ENCODE results near the gene ATP1A3.

ATP1A3 gene

GRCh38 chr19:42006569-42006968, 12.5 kb upstream of the ATP1A3 start:
- H3K4me3 ChIP-seq (ENCODE audit: low read depth, low read length) = no peak overlapping the region
- no peak for TF ChIP-seq CTCF (IDR thresholded peaks at IDR 0.05; ENCODE audit: low read depth, low read length)

GRCh38 chr19:42005504-42005903, 11.5 kb upstream of the ATP1A3 start:
- H3K4me3 ChIP-seq (ENCODE audit: low read depth, low read length) = no peak overlapping the region
- no peak for TF ChIP-seq CTCF (IDR thresholded peaks at IDR 0.05; ENCODE audit: low read depth, low read length)

GRCh38 chr19:42003506-42004294, 9.7 kb upstream of the ATP1A3 start:
- TF ChIP-seq CTCF (IDR thresholded peaks at IDR 0.05; ENCODE audit: low read depth, low read length) = no peak
- no peak overlapping the region for H3K4me3 ChIP-seq (ENCODE audit: low read depth, low read length)

- TF ChIP-seq CTCF (IDR thresholded peaks at IDR 0.05; ENCODE audit: low read depth, low read length) = no peak
- H3K4me3 ChIP-seq (ENCODE audit: low read depth, low read length) = no peak overlapping the region
Observed at GRCh38 chr19:41999878-42000208, 5.8 kb upstream of the ATP1A3 start.

GRCh38 chr19:41999071-41999877, 5.2 kb upstream of the ATP1A3 start:
- no peak for TF ChIP-seq CTCF (IDR thresholded peaks at IDR 0.05; ENCODE audit: low read depth, low read length)
- H3K4me3 ChIP-seq (ENCODE audit: low read depth, low read length) = no peak overlapping the region

GRCh38 chr19:41998246-41999020, 4.4 kb upstream of the ATP1A3 start:
- peak; percentile 78 for TF ChIP-seq CTCF (IDR thresholded peaks at IDR 0.05; ENCODE audit: low read depth, low read length)
- no peak overlapping the region for H3K4me3 ChIP-seq (ENCODE audit: low read depth, low read length)
